ENCODE measurements around the gene RIC1.
"Not testable (repeated sequence)": the region's sequence is repeated elsewhere in the genome, so short reads cannot be mapped to it uniquely, and the experiment has no call there.

Gene RIC1

GRCh38 chr9:5722679-5723078, 93.8 kb downstream of the RIC1 start:
- not testable (repeated sequence) for DNase-seq (ENCODE audit: low read depth)

GRCh38 chr9:5735072-5735471, 106.2 kb downstream of the RIC1 start:
- DNase-seq (ENCODE audit: low read depth), result no peak

GRCh38 chr9:5736563-5737346, 107.8 kb downstream of the RIC1 start:
- no peak for DNase-seq (ENCODE audit: low read depth)

- no peak for DNase-seq (ENCODE audit: low read depth)
These were observed 114.2 kb downstream of the RIC1 start for GRCh38 chr9:5743109-5743508.

- DNase-seq (ENCODE audit: low read depth), result no peak
These were observed 119.5 kb downstream of the RIC1 start for GRCh38 chr9:5748438-5748837.

GRCh38 chr9:5749306-5749705, 120.4 kb downstream of the RIC1 start:
- DNase-seq (ENCODE audit: low read depth), result no peak

GRCh38 chr9:5750569-5750968, 121.7 kb downstream of the RIC1 start:
- no peak for DNase-seq (ENCODE audit: low read depth)

- no peak for DNase-seq (ENCODE audit: low read depth)
These were observed 127.7 kb downstream of the RIC1 start for GRCh38 chr9:5756633-5757032.

- no peak for DNase-seq (ENCODE audit: low read depth)
These were observed 131.4 kb downstream of the RIC1 start for GRCh38 chr9:5760338-5760737.

GRCh38 chr9:5762421-5762820, 133.5 kb downstream of the RIC1 start:
- DNase-seq (ENCODE audit: low read depth), result no peak

GRCh38 chr9:5764130-5764868, 135.4 kb downstream of the RIC1 start:
- DNase-seq (ENCODE audit: low read depth), result no peak

GRCh38 chr9:5767968-5768932, 139.3 kb downstream of the RIC1 start:
- DNase-seq (ENCODE audit: low read depth), result no peak

- no peak for DNase-seq (ENCODE audit: low read depth)
These were observed 144.6 kb downstream of the RIC1 start for GRCh38 chr9:5773324-5773999.

GRCh38 chr9:5778805-5779204, 149.9 kb downstream of the RIC1 start:
- no peak for DNase-seq (ENCODE audit: low read depth)

- DNase-seq (ENCODE audit: low read depth), result not testable (repeated sequence)
These were observed 150.9 kb downstream of the RIC1 start for GRCh38 chr9:5779705-5780218.

- DNase-seq (ENCODE audit: low read depth), result not testable (repeated sequence)
These were observed 154.5 kb downstream of the RIC1 start for GRCh38 chr9:5783420-5783819.

- DNase-seq (ENCODE audit: low read depth), result no peak
These were observed 155.1 kb downstream of the RIC1 start for GRCh38 chr9:5783982-5784381.

- DNase-seq (ENCODE audit: low read depth), result no peak
These were observed 155.8 kb downstream of the RIC1 start for GRCh38 chr9:5784526-5785315.

GRCh38 chr9:5786370-5787127, 157.6 kb downstream of the RIC1 start:
- no peak for DNase-seq (ENCODE audit: low read depth)

GRCh38 chr9:5787220-5787619, 158.3 kb downstream of the RIC1 start:
- no peak for DNase-seq (ENCODE audit: low read depth)

Data from stimulated activated CD8-positive, alpha-beta memory T cell treated with anti-CD3 and anti-CD28 coated beads, Interleukin-15, amount 100 ng/mL, for 24 hours (primary cell).